GM21515 (cell line): ENCODE measurements around the gene XPR1.

ENCODE experiments used
- ATAC-seq: cut with Tn5 transposase; IDR thresholded peaks from one replicate; pipeline ENCODE4 v1.9.1; 2021; ENCODE audit not compliant: unreplicated experiment

The XPR1 gene

GRCh38 chr1:180927348-180927747, 295.5 kb downstream of the XPR1 start:
- no peak for ATAC-seq

- no peak for ATAC-seq
These were observed 296.0 kb downstream of the XPR1 start for GRCh38 chr1:180927841-180928240.

DNA sequence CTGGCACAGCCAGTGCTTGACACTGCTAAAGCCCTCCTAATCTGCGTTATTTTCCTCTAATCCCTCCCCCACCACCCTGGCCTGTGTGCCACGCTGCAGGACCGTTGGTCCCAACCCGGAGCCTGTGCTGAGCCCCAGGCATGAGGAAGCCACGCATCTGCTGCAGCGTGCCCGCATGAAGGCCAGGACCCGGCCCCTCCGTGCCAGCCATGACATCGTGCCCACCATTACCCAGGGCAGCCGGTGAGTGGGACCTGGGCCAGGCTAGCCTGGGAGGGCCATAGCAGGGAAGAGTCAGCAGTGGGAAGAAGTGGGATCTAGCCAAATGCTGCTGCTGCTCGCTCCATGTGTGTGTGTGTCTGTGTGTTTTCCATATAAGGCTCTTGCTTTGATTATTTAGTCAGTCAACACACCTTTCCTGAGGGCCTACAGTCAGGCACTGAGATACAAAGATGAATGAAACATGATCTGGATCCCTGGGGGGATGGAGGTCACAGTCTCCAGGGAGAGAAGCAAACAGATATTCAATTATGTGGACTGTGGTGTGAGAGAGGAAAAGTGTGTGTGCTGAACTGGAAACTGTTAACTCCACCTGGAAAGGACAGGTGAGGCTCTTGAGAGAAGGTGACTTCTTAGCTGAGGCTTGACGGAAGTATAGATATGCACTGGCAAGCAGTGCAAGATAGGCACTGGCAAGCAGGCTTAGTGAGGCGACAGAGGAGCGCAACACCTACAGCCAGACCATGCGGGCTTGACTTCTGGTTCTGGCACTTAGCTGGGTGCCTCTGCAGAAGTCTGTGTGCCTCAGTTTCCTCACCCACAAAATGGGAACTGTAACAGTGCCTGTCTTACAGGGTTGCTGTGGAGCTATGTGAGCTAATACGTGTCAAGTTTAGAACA, 296.8 kb downstream of the XPR1 start:
- ATAC-seq: no peak

DNA sequence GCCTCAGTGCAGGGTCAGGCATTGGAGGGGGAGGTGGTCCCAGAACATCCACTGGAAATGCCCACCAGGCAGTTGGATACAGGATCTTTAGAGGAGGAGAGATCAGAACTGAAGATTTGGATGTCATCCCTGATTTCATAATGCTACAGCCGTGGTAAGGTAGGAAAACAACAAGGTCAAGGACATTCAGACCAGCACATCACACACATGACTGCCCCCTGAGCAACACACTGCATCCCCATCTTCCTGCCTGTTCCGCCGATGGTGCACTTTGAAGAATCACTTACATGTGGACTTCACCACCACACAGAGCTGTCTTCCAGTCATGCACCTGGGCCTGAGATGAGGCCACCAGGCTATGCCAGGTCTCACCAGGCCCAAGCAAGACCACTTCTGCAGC, 297.6 kb downstream of the XPR1 start:
- ATAC-seq: no peak

DNA sequence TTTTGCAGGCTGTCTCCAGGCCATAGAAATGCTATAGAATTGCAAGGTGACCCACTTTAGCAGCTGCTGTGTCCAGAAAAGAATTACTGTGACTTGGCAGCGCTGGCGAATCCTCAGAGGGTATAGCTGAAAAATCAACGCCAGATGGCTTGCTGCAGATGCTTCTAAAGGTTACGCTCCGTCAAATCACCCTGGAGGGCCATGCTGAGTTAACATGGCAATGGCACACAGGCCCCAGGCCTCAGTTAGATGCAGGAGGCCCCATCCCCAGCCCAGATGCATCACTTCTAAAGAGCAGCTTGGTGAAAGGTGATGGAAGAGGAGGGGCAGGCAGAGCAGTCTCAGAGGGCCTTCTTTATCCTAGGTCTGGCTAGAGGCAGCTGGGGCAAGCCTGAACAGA, 298.9 kb downstream of the XPR1 start:
- no peak for ATAC-seq

- no peak for ATAC-seq
These were observed 299.7 kb downstream of the XPR1 start for GRCh38 chr1:180931529-180931928.

- ATAC-seq: no peak
These were observed 300.6 kb downstream of the XPR1 start for GRCh38 chr1:180932378-180932777.

GRCh38 chr1:180933141-180933540, 301.3 kb downstream of the XPR1 start:
- ATAC-seq: no peak

- ATAC-seq: no peak
These were observed 302.7 kb downstream of the XPR1 start for GRCh38 chr1:180934563-180934962.

DNA sequence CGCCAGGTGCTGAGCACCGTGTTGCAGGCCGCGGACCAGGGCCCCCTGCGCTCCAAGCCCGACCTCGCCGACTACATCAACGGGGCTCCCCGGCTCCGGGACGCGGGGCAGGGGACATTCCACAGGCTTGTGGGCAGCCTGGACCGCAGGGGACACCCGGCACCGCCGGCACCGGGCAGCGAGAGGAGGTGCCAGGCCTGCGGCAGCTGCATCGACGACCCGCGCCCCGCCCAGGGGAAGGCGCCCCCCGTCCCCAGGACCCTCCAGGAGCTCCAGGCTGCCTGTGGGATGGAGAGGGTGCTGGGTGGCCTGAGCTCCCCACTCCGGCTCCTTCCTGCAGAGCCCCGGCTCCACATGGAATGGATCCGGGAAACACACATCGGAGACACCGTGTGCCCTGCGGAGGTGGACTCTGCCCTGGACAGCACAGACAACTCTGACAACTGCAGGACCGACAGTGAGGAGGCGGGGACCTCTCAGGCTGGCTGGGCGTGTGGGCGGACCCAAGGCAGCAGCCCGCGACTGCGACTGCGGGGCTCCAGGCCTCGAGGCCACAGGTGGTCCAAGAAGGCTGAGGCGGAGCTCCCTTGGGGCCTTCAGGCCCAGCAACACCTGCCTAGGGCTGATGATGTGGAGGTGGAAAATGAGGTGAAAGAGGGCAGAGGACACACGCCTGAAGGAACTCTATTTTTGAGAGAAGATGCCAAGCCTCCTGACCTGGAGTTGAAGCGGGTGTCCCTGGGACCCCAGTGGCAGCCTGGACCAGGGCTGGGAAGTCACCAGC, 303.7 kb downstream of the XPR1 start:
- no peak for ATAC-seq

GRCh38 chr1:180936110-180937011, 304.5 kb downstream of the XPR1 start:
- ATAC-seq: no peak

DNA sequence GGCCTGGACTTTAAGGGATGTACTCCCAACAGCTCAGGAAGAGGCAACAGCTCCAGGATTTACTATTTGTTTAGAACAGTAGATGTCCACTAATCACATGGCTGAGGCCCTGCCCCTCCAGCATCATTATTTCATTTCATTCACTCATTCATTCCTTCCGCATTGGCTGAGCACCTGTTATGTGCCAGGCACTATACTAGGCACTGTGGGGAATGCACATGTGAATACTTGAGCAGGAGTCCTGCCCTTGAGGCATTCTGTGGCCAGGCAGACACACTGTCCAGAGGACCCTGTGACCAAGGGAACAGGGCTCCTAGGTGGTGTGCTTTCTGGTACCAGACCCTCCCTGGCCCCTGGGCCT, 305.2 kb downstream of the XPR1 start:
- no peak for ATAC-seq

- no peak for ATAC-seq
These were observed 305.9 kb downstream of the XPR1 start for GRCh38 chr1:180937624-180938225.

DNA sequence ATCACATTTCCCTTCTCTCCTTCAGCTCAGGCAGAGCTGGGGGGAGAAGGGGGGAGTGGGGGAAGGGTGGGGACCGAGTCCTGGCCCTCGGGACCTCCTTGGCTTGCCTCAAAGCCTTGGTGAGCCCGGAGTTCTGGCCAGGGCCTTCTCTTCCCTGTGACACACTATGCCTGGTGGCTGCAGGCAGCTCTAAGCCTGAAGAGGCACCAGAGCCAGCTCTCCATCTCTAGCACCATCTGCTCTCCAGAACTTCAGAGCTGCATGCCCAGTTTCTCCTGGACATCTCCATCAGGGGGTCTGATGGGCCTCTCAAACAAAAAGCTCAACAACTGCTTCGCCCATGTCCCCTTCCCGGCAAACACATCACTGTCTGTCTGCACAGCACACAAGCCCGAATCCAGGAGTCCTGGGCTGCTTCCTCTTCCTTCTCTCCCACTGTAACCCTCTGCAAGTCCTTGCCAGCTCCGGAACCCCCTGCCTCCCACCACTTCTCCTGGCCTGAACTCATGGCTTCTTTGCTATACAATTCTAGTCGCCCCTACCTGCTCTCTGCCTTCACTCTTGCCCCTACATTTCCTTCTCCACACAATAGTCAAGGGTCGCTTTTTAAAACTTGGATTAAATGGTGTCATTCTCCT, 307.4 kb downstream of the XPR1 start:
- ATAC-seq: no peak

- no peak for ATAC-seq
These were observed 307.9 kb downstream of the XPR1 start for GRCh38 chr1:180939711-180940103.
